Mammary epithelial cell (primary cell): Measurements from ENCODE around the gene FRRS1L.

Experiments
- EZH2 ChIP-seq: IDR thresholded peaks from 2 replicates; pipeline ENCODE4 v1.6.1; 2012; ENCODE audit warnings: low read length, inconsistent platforms, borderline replicate concordance
- TF ChIP-seq, protein P1 (sequence below), 2 donors: IDR thresholded peaks in 1 of 2; conservative IDR thresholded peaks in 1 of 2; 2 replicates each; pipeline ENCODE4 v1.5.1; 2011 to 2012; ENCODE audit warnings: inconsistent platforms in 2 of 2, low read length in 2 of 2, mild to moderate bottlenecking in 2 of 2, control low read depth in 1 of 2, low read depth in 1 of 2; ENCODE audit not compliant: insufficient read depth in 1 of 2; ENCODE audit errors: extremely low read depth in 1 of 2

GRCh38 chr9:109213285-109214121 is 46.5 kb upstream of the FRRS1L start:
- TF ChIP-seq EZH2: no peak
- TF ChIP-seq, protein P1, sequence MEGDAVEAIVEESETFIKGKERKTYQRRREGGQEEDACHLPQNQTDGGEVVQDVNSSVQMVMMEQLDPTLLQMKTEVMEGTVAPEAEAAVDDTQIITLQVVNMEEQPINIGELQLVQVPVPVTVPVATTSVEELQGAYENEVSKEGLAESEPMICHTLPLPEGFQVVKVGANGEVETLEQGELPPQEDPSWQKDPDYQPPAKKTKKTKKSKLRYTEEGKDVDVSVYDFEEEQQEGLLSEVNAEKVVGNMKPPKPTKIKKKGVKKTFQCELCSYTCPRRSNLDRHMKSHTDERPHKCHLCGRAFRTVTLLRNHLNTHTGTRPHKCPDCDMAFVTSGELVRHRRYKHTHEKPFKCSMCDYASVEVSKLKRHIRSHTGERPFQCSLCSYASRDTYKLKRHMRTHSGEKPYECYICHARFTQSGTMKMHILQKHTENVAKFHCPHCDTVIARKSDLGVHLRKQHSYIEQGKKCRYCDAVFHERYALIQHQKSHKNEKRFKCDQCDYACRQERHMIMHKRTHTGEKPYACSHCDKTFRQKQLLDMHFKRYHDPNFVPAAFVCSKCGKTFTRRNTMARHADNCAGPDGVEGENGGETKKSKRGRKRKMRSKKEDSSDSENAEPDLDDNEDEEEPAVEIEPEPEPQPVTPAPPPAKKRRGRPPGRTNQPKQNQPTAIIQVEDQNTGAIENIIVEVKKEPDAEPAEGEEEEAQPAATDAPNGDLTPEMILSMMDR (conservative IDR thresholded peaks at IDR 0.05 in 1 of 2, IDR thresholded peaks at IDR 0.05 in 1 of 2; ENCODE audit: extremely low read depth in 1 of 2, insufficient read depth in 1 of 2, low read depth in 1 of 2, low read length in 2 of 2): no peak
